ENCODE measurements around the gene FRMD8.

FRMD8 gene

DNA sequence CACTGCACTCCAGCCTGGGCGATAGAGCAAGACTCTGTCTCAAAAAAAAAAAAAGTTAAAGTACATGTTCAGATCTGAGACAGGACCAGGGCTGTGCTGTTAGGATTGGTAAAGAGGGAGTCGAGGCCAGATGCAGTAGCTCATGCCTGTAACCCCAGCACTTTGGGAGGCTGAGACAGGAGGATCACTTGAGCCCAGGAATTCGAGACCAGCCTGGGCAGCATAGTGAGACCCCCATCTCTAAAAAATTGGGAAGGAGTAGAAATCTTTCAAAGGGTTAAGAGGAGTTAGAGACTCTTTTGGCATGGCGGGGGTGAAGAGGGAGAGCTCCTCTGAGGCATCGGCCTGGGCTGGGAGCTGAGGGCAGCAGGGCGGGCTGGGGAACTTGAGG, 15.8 kb upstream of the FRMD8 start:
- ChIA-PET POLR2A (interaction anchor here (0.5 to 1.4 kb wide), 3 partner anchors 52 to 138 kb away, joined by 3 to 7 read pairs (median 4); partner anchors contain the start of gene NEAT1), CTCF (interaction anchor here (0.8 to 2.0 kb wide), 6 partner anchors 8 to 140 kb away, joined by 3 to 8 read pairs (median 6); partner anchors contain the start of gene CDC42EP2)
- TF ChIP-seq, protein P1, sequence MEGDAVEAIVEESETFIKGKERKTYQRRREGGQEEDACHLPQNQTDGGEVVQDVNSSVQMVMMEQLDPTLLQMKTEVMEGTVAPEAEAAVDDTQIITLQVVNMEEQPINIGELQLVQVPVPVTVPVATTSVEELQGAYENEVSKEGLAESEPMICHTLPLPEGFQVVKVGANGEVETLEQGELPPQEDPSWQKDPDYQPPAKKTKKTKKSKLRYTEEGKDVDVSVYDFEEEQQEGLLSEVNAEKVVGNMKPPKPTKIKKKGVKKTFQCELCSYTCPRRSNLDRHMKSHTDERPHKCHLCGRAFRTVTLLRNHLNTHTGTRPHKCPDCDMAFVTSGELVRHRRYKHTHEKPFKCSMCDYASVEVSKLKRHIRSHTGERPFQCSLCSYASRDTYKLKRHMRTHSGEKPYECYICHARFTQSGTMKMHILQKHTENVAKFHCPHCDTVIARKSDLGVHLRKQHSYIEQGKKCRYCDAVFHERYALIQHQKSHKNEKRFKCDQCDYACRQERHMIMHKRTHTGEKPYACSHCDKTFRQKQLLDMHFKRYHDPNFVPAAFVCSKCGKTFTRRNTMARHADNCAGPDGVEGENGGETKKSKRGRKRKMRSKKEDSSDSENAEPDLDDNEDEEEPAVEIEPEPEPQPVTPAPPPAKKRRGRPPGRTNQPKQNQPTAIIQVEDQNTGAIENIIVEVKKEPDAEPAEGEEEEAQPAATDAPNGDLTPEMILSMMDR (IDR thresholded peaks at IDR 0.05; ENCODE audit: control extremely low read depth, extremely low read depth, low read depth, missing control alignments), result no peak
- DNase-seq (ENCODE audit: extremely low spot score), result no peak

DNA sequence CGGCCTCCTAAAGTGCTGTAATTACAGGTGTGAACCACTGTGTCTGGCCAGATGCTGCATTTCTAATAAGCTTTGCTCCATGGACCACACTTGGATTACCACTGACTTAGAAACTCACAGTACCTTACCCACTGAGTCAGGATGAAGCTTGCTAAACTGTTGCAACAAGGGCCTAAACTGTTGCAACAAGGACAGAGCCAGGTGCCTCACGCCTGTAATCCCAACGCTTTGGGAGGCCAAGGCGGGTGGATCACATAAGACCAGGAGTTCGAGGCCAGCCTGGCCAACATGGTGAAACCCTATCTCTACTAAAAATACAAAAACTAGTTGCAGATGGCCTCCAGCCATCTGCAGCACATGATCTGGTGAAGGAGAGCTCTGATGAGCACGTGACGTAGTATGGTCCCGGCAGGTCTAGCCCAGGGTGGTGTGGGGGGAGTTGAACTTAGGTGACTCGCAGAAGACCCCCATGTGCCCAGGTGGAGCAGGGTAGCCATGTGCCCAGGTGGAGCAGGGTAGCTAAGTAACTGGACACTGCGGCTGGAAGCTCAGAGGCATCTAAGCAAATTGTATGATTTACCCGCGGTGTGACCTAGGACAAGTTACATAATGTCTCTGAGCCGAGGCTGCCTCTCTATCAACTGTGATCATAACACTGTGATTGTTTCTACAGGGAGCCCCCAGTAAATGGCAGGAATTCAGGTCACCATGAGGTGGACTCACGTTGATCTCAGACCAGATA, 12.4 kb upstream of the FRMD8 start:
- TF ChIP-seq, protein P1 (IDR thresholded peaks at IDR 0.05; ENCODE audit: control extremely low read depth, extremely low read depth, low read depth, missing control alignments), result no peak
- POLR2A ChIA-PET, result interaction anchor here (2.3 kb wide), 1 partner anchor 125 kb away, joined by 8 read pairs; the partner anchor contains the start of gene MALAT1
- DNase-seq (ENCODE audit: extremely low spot score), result no peak
- CTCF ChIA-PET, result interaction anchor here (0.8 to 2.1 kb wide), 4 partner anchors 42 to 166 kb away, joined by 3 to 10 read pairs (median 5); no protein-coding TSS in a partner anchor

DNA sequence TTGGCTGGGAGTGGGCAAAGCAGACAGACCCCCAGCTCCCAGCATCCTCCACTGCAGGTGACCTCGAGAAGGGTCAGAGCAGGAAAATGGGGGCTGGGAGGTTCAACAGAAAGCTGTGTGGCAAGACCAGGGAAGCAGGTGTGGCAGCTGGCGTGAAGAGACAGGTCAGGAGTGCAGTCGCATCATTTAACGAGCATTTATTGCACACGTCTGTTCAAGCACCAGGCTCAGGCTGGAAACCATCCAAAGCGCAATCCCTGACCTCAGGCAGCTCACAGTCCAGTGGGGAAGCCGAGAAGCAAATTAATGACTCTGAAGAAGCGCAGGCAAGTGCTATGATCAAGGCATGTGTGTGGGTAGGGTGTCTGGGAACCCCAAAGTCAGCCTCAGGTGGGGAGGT, 11.4 kb upstream of the FRMD8 start:
- TF ChIP-seq, protein P1 (IDR thresholded peaks at IDR 0.05; ENCODE audit: control extremely low read depth, extremely low read depth, low read depth, missing control alignments), result no peak
- no peak for DNase-seq (ENCODE audit: extremely low spot score)
- POLR2A ChIA-PET, result interaction anchor here (2.3 kb wide), 1 partner anchor 124 kb away, joined by 8 read pairs; the partner anchor contains the start of gene MALAT1
- CTCF ChIA-PET, result interaction anchor here (0.8 to 2.1 kb wide), 4 partner anchors 9 to 165 kb away, joined by 3 to 10 read pairs (median 5); no protein-coding TSS in a partner anchor

DNA sequence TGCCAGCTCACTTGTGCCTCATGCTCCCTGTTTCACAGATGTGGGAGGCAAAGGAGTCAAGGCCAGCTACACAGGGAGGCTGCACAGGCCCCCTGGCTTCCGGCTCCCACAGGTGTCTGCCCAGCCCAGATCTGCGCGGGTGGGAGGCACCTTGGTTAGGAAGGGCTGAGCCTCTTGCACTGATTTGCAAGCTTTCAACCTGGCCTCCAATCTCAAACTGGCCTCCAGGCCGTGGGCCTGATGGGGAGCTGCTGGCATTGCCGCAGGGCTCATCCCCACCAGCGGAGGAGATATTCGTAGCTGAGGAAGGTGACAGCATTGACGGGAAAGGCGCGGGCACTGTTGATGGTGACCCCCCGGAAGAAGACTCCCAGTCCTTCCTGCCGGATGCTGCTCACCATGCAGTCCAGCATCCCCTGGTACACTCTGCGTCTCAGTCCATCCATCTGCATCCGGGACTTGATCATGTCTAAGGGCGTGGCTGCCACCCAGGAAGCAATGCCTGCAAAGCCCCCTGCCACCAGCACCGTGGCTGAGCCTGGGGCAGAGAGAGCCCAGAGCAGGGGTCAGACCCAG, 10.2 kb upstream of the FRMD8 start:
- TF ChIP-seq, protein P1 (IDR thresholded peaks at IDR 0.05; ENCODE audit: control extremely low read depth, extremely low read depth, low read depth, missing control alignments), result no peak
- DNase-seq (ENCODE audit: extremely low spot score), result no peak
- ChIA-PET POLR2A (interaction anchor here (0.6 to 2.3 kb wide), 4 partner anchors 68 to 132 kb away, joined by 4 to 8 read pairs (median 6); partner anchors contain the start of gene MALAT1), CTCF (interaction anchor here (0.8 to 1.4 kb wide), 3 partner anchors 9 to 136 kb away, joined by 3 read pairs; no protein-coding TSS in a partner anchor)

DNA sequence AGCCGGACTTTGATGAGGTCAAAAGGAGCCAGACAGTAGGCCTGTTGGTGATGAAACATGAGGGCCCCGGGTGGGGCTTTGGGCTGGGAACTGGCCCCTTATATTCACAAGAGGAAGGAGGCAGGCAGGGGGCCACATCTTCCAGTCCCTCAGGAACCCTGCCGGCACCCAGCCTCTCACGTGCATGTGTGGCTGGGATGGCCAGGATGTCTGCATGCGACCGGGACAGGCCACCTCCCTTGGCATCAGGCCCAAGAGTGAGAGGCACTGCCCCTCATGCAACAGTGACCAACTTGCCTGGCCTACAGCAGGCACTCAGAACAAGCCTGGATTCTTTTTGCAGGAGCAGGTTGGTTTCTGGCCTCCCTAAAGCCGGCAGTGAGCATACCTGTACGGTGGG, 9.4 kb upstream of the FRMD8 start:
- ChIA-PET POLR2A (no interaction called here), CTCF (no interaction called here)
- TF ChIP-seq, protein P1 (IDR thresholded peaks at IDR 0.05; ENCODE audit: control extremely low read depth, extremely low read depth, low read depth, missing control alignments), result no peak
- DNase-seq (ENCODE audit: extremely low spot score), result no peak

DNA sequence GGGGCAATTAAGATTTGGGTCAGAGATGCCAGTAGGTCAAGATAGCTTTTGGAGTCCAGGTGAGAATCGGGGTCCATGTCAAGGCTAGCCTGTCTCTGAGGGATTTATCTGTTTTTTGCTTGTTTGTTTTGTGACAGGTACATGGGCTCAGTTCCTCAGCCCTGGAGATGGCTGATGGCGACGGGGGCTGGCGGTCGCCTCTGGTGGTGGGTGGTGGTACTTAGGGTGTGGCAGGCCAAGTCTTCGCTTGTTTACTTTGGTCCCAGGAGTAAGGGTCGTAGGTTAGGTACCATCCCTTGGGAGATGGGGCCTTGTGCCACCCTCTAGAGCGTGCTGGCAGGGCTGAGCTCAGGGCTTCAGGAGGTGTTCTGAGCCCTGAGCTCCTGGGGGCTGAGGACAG, 8.7 kb upstream of the FRMD8 start:
- no peak for DNase-seq (ENCODE audit: extremely low spot score)
- ChIA-PET CTCF (interaction anchor here (0.8 to 2.5 kb wide), 7 partner anchors 7 to 129 kb away, joined by 3 to 9 read pairs (median 5); partner anchors contain the start of gene FRMD8), POLR2A (interaction anchor here (0.8 to 1.7 kb wide), 4 partner anchors 45 to 128 kb away, joined by 3 to 10 read pairs (median 6); partner anchors contain the start of genes MALAT1 and NEAT1)
- TF ChIP-seq, protein P1 (IDR thresholded peaks at IDR 0.05; ENCODE audit: control extremely low read depth, extremely low read depth, low read depth, missing control alignments), result no peak

Data from GM10248 (cell line).